Transverse colon (tissue), 4 donors: ENCODE data around the gene NCEH1. TPM values are rescaled to one million over a fixed set of nuclear protein-coding genes. Genes with fewer than 3 reads are reported as not detected.
"Not testable (repeated sequence)": the region's sequence is repeated elsewhere in the genome, so short reads cannot be mapped to it uniquely, and the experiment has no call there.

ENCODE experiments used
- DNase-seq: peaks from one replicate; pipeline ENCODE4 v3.0.0-alpha.2; 2019
- H3K27ac ChIP-seq, 4 donors: fragments of 200-600 bp; sonication (generic); 2 replicates each; pipeline ENCODE4 v1.5.1; 2016 to 2018; ENCODE audit warnings: inconsistent platforms in 4 of 4
- H3K27me3 ChIP-seq: fragments of 200-600 bp; sonication (generic); 2 replicates; pipeline ENCODE4 v1.5.1; 2017; ENCODE audit warnings: inconsistent platforms
- H3K36me3 ChIP-seq, 4 donors: fragments of 200-600 bp; sonication (generic); 2 replicates each; pipeline ENCODE4 v1.5.1; 2017 to 2019; ENCODE audit warnings: inconsistent platforms in 4 of 4
- H3K4me1 ChIP-seq, 4 donors: fragments of 200-600 bp; sonication (generic); 2 replicates each; pipeline ENCODE4 v1.5.1; 2017 to 2020; ENCODE audit warnings: inconsistent platforms in 4 of 4
- H3K4me3 ChIP-seq, 4 donors: fragments of 200-600 bp; sonication (generic); 1 replicate in 1 of 4; 2 replicates in 3 of 4; pipeline versions ENCODE4 v1.5.1 to v1.6.1; 2017 to 2019; ENCODE audit warnings: inconsistent platforms in 4 of 4
- H3K9me3 ChIP-seq, 2 donors: fragments of 200-600 bp; sonication (generic); 2 replicates each; pipeline ENCODE4 v1.5.1; 2017 to 2019; ENCODE audit warnings: inconsistent platforms in 2 of 2
- CTCF ChIP-seq, 5 experiments: fragments of 200-600 bp in 3 of 5; fragments of 450-650 bp in 2 of 5; sonication (generic) in 3 of 5; IDR thresholded peaks; 1 replicate in 2 of 5; 2 replicates in 3 of 5; pipeline ENCODE4 v1.5.1; 2016 to 2017; ENCODE audit warnings: antibody characterized with exemption in 5 of 5, inconsistent platforms in 3 of 5, mild to moderate bottlenecking in 2 of 5, moderate library complexity in 1 of 5
- EP300 ChIP-seq: sonication (generic); formaldehyde crosslinking; IDR thresholded peaks from one replicate; pipeline ENCODE4 v1.6.1; 2017; ENCODE audit warnings: antibody characterized with exemption, low read depth
- POLR2A ChIP-seq: fragments of 450-650 bp; IDR thresholded peaks from one replicate; pipeline ENCODE4 v1.6.1; 2016; ENCODE audit warnings: antibody characterized with exemption, mild to moderate bottlenecking, moderate library complexity
- POLR2AphosphoS5 ChIP-seq, 3 donors: sonication (generic); formaldehyde crosslinking; IDR thresholded peaks; one replicate each; pipeline ENCODE4 v1.6.1; 2016; ENCODE audit warnings: antibody characterized with exemption in 3 of 3
- WGBS, 2 donors: methylation state at CpG; one replicate each; pipeline ENCODE4 v1.1.5; 2018; ENCODE audit warnings: low coverage in 1 of 2; 5-methylcytosine and 5-hydroxymethylcytosine counted together
- in situ Hi-C, 4 donors: fragments of 200-750 bp; cut with MboI; loops; one replicate each; pipeline versions ENCODE4 v1.15.0 to v1.15.1; 2017; ENCODE audit warnings: low sequenced_read_pairs in 3 of 4, low pct_ligation_motif_present in 1 of 4, low pct_unique_long_range_greater_than_20kb in 1 of 4
- intact Hi-C: fragments of 100-400 bp; cut with DNase I; formaldehyde crosslinking; loops from one replicate; pipeline ENCODE4 v1.15.1; 2023; ENCODE audit warnings: low total_unique reads
- total RNA-seq, 4 donors: library from RNA; depleted of rRNA; stranded (reverse); fragments of >200 nt; gene quantifications; one replicate each; pipeline ENCODE4 v1.1.0, GENCODE V29; 2016

NCEH1 gene
- total RNA-seq, 4 donors from 2014 or later, result 2.4 to 88.3 (median 29.3) TPM

GRCh38 chr3:172705170-172705569, 5.7 kb downstream of the NCEH1 start:
- no peaks in the 10 kb centered on the region for H3K36me3 ChIP-seq
- peak; percentile 21 for DNase-seq
- in situ Hi-C loops, result no loop called here
- H3K9me3 ChIP-seq, result no peaks in the 10 kb centered on the region
- intact Hi-C loops, result no loop called here
- TF ChIP-seq POLR2AphosphoS5 (IDR thresholded peaks at IDR 0.05) (no peak), EP300 (no peak), CTCF (IDR thresholded peaks at IDR 0.05) (no peak), POLR2A (no peak)
- peaks cover 0 to 74% (median 19%) of the 10 kb centered on the region in 4 donors for H3K4me1 ChIP-seq
- 64 to 80% methylated on average over 2 to 4 of the region's 4 CpGs for WGBS, 2 donors
- H3K27me3 ChIP-seq, result no peaks in the 10 kb centered on the region
- H3K27ac ChIP-seq, result peak overlapping the region in 3 of 4 donors; percentile 25 to 53 (median 45)
- no peak overlapping the region for H3K4me3 ChIP-seq

GRCh38 chr3:172704001-172704400, 6.9 kb downstream of the NCEH1 start:
- intact Hi-C loops, result no loop called here
- Histone ChIP-seq H3K27me3 (no peaks in the 10 kb centered on the region), H3K27ac (no peak overlapping the region), H3K4me1 (peaks cover 0 to 64% (median 14%) of the 10 kb centered on the region in 4 donors), H3K9me3 (no peaks in the 10 kb centered on the region), H3K4me3 (no peak overlapping the region), H3K36me3 (no peaks in the 10 kb centered on the region)
- WGBS, 2 donors, result 21 to 25% methylated on average over 1 of the region's 1 CpG
- no peak for DNase-seq
- no peak for TF ChIP-seq POLR2AphosphoS5 (IDR thresholded peaks at IDR 0.05)
- TF ChIP-seq CTCF (IDR thresholded peaks at IDR 0.05), result no peak
- no peak for TF ChIP-seq EP300
- no peak for TF ChIP-seq POLR2A
- in situ Hi-C loops, result no loop called here

GRCh38 chr3:172702731-172703130, 8.1 kb downstream of the NCEH1 start:
- peaks cover 0 to 63% (median 9%) of the 10 kb centered on the region in 4 donors for H3K4me1 ChIP-seq
- H3K27me3 ChIP-seq, H3K36me3 ChIP-seq, intact Hi-C loops, in situ Hi-C loops, DNase-seq, H3K4me3 ChIP-seq, H3K9me3 ChIP-seq: not testable (repeated sequence)
- WGBS, 2 donors, result 74 to 81% methylated on average over 3 of the region's 3 CpGs
- H3K27ac ChIP-seq, result peak overlapping the region in 2 of 4 donors; percentile 45 to 64

GRCh38 chr3:172702256-172702655, 8.6 kb downstream of the NCEH1 start:
- TF ChIP-seq POLR2AphosphoS5 (IDR thresholded peaks at IDR 0.05) (no peak), POLR2A (no peak), CTCF (IDR thresholded peaks at IDR 0.05) (no peak), EP300 (no peak)
- no peaks in the 10 kb centered on the region for H3K9me3 ChIP-seq
- 71 to 86% methylated on average over 2 to 3 of the region's 3 CpGs for WGBS, 2 donors
- H3K4me3 ChIP-seq, result no peak overlapping the region
- no peaks in the 10 kb centered on the region for H3K27me3 ChIP-seq
- intact Hi-C loops (no loop called here), in situ Hi-C loops (no loop called here)
- no peak for DNase-seq
- peak overlapping the region; percentile 35 to 64 (median 40) for H3K27ac ChIP-seq
- no peaks in the 10 kb centered on the region for H3K36me3 ChIP-seq
- H3K4me1 ChIP-seq, result peaks cover 4 to 64% (median 12%) of the 10 kb centered on the region in 4 donors

GRCh38 chr3:172701751-172702150, 9.1 kb downstream of the NCEH1 start:
- 70% methylated on average over 3 of the region's 3 CpGs; no CpG with 5 or more reads in 1 of the 2 donors for WGBS, 2 donors
- in situ Hi-C loops (no loop called here), intact Hi-C loops (no loop called here)
- Histone ChIP-seq H3K36me3 (no peaks in the 10 kb centered on the region), H3K4me1 (peaks cover 4 to 65% (median 13%) of the 10 kb centered on the region in 4 donors), H3K27ac (peak overlapping the region; percentile 35 to 64 (median 40)), H3K4me3 (no peak overlapping the region), H3K9me3 (no peaks in the 10 kb centered on the region), H3K27me3 (no peaks in the 10 kb centered on the region)
- DNase-seq, result no peak
- no peak for TF ChIP-seq EP300
- no peak for TF ChIP-seq POLR2AphosphoS5 (IDR thresholded peaks at IDR 0.05)
- no peak for TF ChIP-seq CTCF (IDR thresholded peaks at IDR 0.05)
- no peak for TF ChIP-seq POLR2A
